Measurements from ENCODE around the gene ZBTB46. TPM values are rescaled to one million over a fixed set of nuclear protein-coding genes. Genes with fewer than 3 reads are reported as not detected.
A peak's percentile ranks its signal among the peaks of the same experiment; 100 is the strongest.

Gene ZBTB46
- total and polyA plus RNA-seq, 4 donors, result 0.50 to 22.7 (median 9.7) TPM

DNA sequence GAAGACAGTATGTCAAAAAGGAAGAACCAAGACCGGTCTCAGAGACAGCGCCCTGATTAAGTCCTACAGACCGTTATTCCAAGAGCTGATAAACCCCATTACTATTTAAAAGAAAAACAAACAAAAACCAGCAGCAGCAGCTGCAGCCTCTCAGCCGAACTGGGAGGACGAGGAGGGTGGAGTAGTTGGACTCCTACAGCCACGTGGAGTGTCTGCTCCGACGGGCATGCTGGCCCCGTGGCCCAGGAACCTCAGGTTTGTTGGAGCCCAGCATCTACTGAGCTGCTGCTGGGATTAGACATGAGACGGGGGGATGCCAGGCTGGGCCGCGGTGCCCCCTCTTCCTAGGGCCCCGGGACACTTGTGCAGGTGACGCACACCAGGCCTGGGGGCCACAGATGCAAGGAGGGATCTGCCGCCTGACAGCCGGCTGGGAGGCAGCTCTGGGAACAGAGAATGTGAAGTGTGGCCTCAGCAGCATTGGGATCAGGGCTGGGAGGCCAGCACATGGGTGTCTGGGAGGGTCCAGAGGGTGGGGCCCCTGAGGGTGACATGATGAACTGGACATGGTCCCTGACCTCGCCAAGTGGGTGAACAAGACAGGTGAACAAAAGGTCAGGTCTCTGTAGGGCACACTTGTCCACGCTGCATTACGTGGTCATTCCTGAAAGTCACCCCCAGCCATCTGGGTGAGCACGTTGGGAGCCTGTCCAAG lies 2.9 kb upstream of the ZBTB46 start:
- intact Hi-C loops (cut with DNase I), result loop anchor here in 1 of 2 donors (5.0 kb wide), 1 partner anchor 33 kb away; the partner anchor contains the start of gene TPD52L2
- no peak overlapping the region for H3K27ac ChIP-seq (ENCODE audit: low read depth in 1 of 2, low read length in 2 of 2)

GRCh38 chr20:63831993-63832686 lies 1.1 kb upstream of the ZBTB46 start:
- Histone ChIP-seq H3K36me3 (ENCODE audit: control insufficient read depth in 1 of 2, insufficient read depth in 2 of 2, low read length in 1 of 2) (no peaks in the 10 kb centered on the region), H3K27ac (ENCODE audit: low read depth in 1 of 2, low read length in 2 of 2) (no peak overlapping the region), H3K4me3 (ENCODE audit: low read length in 2 of 2) (peak overlapping the region; percentile 78 to 90), H3K27me3 (ENCODE audit: control insufficient read depth in 1 of 2, insufficient read depth in 2 of 2, low read length in 1 of 2) (no peaks in the 10 kb centered on the region), H3K9me3 (ENCODE audit: control insufficient read depth, low read length) (no peaks in the 10 kb centered on the region), H3K4me1 (ENCODE audit: control insufficient read depth in 1 of 2, insufficient read depth in 2 of 2, low read length in 2 of 2) (no peaks in the 10 kb centered on the region)
- no peak for ATAC-seq (ENCODE audit: low FRiP score)
- intact Hi-C loops (cut with DNase I), result loop anchor here in 1 of 2 donors (5.0 kb wide), 1 partner anchor 35 kb away; the partner anchor contains the start of gene TPD52L2
- no peak for DNase-seq
- WGBS, 2 donors, result 20 to 23% methylated on average over 55 to 76 of the region's 76 CpGs

More for the DNA sequence above, 2.9 kb upstream of the ZBTB46 start:
- DNase-seq (no peak), ATAC-seq (ENCODE audit: low FRiP score) (no peak)
- Histone ChIP-seq H3K4me1 (ENCODE audit: control insufficient read depth in 1 of 2, insufficient read depth in 2 of 2, low read length in 2 of 2) (no peaks in the 10 kb centered on the region), H3K27me3 (ENCODE audit: control insufficient read depth in 1 of 2, insufficient read depth in 2 of 2, low read length in 1 of 2) (no peaks in the 10 kb centered on the region), H3K9me3 (ENCODE audit: control insufficient read depth, low read length) (no peaks in the 10 kb centered on the region), H3K36me3 (ENCODE audit: control insufficient read depth in 1 of 2, insufficient read depth in 2 of 2, low read length in 1 of 2) (no peaks in the 10 kb centered on the region), H3K4me3 (ENCODE audit: low read length in 2 of 2) (no peak overlapping the region)
- 70 to 75% methylated on average over 20 of the region's 20 CpGs for WGBS, 2 donors

- no peaks in the 10 kb centered on the region for H3K9me3 ChIP-seq (ENCODE audit: control insufficient read depth, low read length)
- no peaks in the 10 kb centered on the region for H3K27me3 ChIP-seq (ENCODE audit: control insufficient read depth in 1 of 2, insufficient read depth in 2 of 2, low read length in 1 of 2)
- H3K4me3 ChIP-seq (ENCODE audit: low read length in 2 of 2), result peak overlapping the region; percentile 78 to 90
- ATAC-seq (ENCODE audit: low FRiP score) (no peak), DNase-seq (no peak)
- WGBS, 2 donors, result 0 to 1% methylated on average over 21 to 55 of the region's 55 CpGs
- no peaks in the 10 kb centered on the region for H3K4me1 ChIP-seq (ENCODE audit: control insufficient read depth in 1 of 2, insufficient read depth in 2 of 2, low read length in 2 of 2)
- intact Hi-C loops (cut with DNase I), result loop anchor here in 1 of 2 donors (5.0 kb wide), 1 partner anchor 36 kb away; the partner anchor contains the start of gene TPD52L2
- no peaks in the 10 kb centered on the region for H3K36me3 ChIP-seq (ENCODE audit: control insufficient read depth in 1 of 2, insufficient read depth in 2 of 2, low read length in 1 of 2)
- no peak overlapping the region for H3K27ac ChIP-seq (ENCODE audit: low read depth in 1 of 2, low read length in 2 of 2)
Measured at GRCh38 chr20:63831646-63831992, 555 bp upstream of the ZBTB46 start.

- H3K36me3 ChIP-seq (ENCODE audit: control insufficient read depth in 1 of 2, insufficient read depth in 2 of 2, low read length in 1 of 2), result no peaks in the 10 kb centered on the region
- ATAC-seq (ENCODE audit: low FRiP score) (no peak), DNase-seq (peak in 1 of 2 donors; percentile 78)
- 1% methylated on average over 37 to 99 of the region's 99 CpGs for WGBS, 2 donors
- no peaks in the 10 kb centered on the region for H3K4me1 ChIP-seq (ENCODE audit: control insufficient read depth in 1 of 2, insufficient read depth in 2 of 2, low read length in 2 of 2)
- intact Hi-C loops (cut with DNase I), result loop anchor here in 1 of 2 donors (5.0 kb wide), 1 partner anchor 37 kb away; the partner anchor contains the start of gene TPD52L2
- H3K27ac ChIP-seq (ENCODE audit: low read depth in 1 of 2, low read length in 2 of 2), result no peak overlapping the region
- H3K4me3 ChIP-seq (ENCODE audit: low read length in 2 of 2), result peak overlapping the region; percentile 76 to 90
- H3K9me3 ChIP-seq (ENCODE audit: control insufficient read depth, low read length), result no peaks in the 10 kb centered on the region
- H3K27me3 ChIP-seq (ENCODE audit: control insufficient read depth in 1 of 2, insufficient read depth in 2 of 2, low read length in 1 of 2), result no peaks in the 10 kb centered on the region
Measured at GRCh38 chr20:63829945-63830835, 874 bp downstream of the ZBTB46 start.

- ATAC-seq (ENCODE audit: low FRiP score) (no peak), DNase-seq (no peak)
- no peaks in the 10 kb centered on the region for H3K36me3 ChIP-seq (ENCODE audit: control insufficient read depth in 1 of 2, insufficient read depth in 2 of 2, low read length in 1 of 2)
- WGBS, 2 donors, result 13 to 18% methylated on average over 10 of the region's 10 CpGs
- no peak overlapping the region for H3K27ac ChIP-seq (ENCODE audit: low read depth in 1 of 2, low read length in 2 of 2)
- no peaks in the 10 kb centered on the region for H3K4me1 ChIP-seq (ENCODE audit: control insufficient read depth in 1 of 2, insufficient read depth in 2 of 2, low read length in 2 of 2)
- intact Hi-C loops (cut with DNase I), result no loop called here
- H3K27me3 ChIP-seq (ENCODE audit: control insufficient read depth in 1 of 2, insufficient read depth in 2 of 2, low read length in 1 of 2), result no peaks in the 10 kb centered on the region
- peak overlapping the region; percentile 76 to 90 for H3K4me3 ChIP-seq (ENCODE audit: low read length in 2 of 2)
- H3K9me3 ChIP-seq (ENCODE audit: control insufficient read depth, low read length), result no peaks in the 10 kb centered on the region
Measured at GRCh38 chr20:63829603-63829944, 1.5 kb downstream of the ZBTB46 start.

DNA sequence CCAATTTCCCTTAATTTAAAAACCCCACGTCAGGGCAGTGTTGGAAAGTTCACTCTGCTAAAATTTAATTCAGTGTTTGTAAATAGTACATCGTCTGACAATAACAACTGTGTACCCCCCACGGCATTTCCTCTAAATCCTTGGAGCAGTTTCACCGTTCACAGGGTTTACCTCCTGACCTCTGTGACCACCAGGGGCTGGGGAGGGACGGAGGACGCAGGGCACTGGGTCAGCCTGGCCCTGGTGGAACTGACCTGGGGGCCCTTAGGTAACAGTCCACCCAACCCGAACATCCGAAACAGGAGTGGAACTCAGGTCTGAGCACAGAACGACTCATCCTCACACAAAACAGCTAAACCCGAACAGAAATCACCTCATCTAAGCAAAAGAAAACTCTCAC lies 2.1 kb downstream of the ZBTB46 start:
- H3K36me3 ChIP-seq (ENCODE audit: control insufficient read depth in 1 of 2, insufficient read depth in 2 of 2, low read length in 1 of 2), result no peaks in the 10 kb centered on the region
- ATAC-seq (ENCODE audit: low FRiP score), result no peak
- H3K27ac ChIP-seq (ENCODE audit: low read depth in 1 of 2, low read length in 2 of 2), result no peak overlapping the region
- no peaks in the 10 kb centered on the region for H3K4me1 ChIP-seq (ENCODE audit: control insufficient read depth in 1 of 2, insufficient read depth in 2 of 2, low read length in 2 of 2)
- DNase-seq, result no peak
- no peaks in the 10 kb centered on the region for H3K27me3 ChIP-seq (ENCODE audit: control insufficient read depth in 1 of 2, insufficient read depth in 2 of 2, low read length in 1 of 2)
- H3K9me3 ChIP-seq (ENCODE audit: control insufficient read depth, low read length), result no peaks in the 10 kb centered on the region
- H3K4me3 ChIP-seq (ENCODE audit: low read length in 2 of 2), result no peak overlapping the region
- 87 to 90% methylated on average over 10 of the region's 10 CpGs for WGBS, 2 donors
- intact Hi-C loops (cut with DNase I), result no loop called here

DNA sequence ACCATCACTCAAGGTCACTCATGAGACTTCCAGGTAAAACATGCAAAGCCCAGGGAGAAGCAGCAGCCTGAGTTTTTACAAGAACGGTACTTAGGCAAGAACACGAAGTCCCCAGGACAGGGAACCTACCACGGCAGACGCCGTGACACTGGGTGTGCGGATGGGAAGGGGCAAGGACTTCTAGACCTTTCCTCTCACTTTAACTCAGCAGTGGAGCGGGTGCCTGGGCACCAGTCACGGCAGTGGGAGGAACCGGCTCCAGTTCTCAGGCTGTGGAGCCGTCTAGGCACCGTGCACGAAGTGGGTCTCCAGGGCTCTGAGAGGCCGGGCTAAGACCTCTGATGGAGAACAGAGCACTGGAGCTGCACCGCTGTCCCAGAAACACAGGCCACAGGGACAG lies 2.5 kb downstream of the ZBTB46 start:
- H3K4me3 ChIP-seq (ENCODE audit: low read length in 2 of 2), result no peak overlapping the region
- H3K36me3 ChIP-seq (ENCODE audit: control insufficient read depth in 1 of 2, insufficient read depth in 2 of 2, low read length in 1 of 2), result no peaks in the 10 kb centered on the region
- no peaks in the 10 kb centered on the region for H3K27me3 ChIP-seq (ENCODE audit: control insufficient read depth in 1 of 2, insufficient read depth in 2 of 2, low read length in 1 of 2)
- ATAC-seq (ENCODE audit: low FRiP score), result no peak
- no peak for DNase-seq
- intact Hi-C loops (cut with DNase I), result no loop called here
- no peak overlapping the region for H3K27ac ChIP-seq (ENCODE audit: low read depth in 1 of 2, low read length in 2 of 2)
- H3K4me1 ChIP-seq (ENCODE audit: control insufficient read depth in 1 of 2, insufficient read depth in 2 of 2, low read length in 2 of 2), result no peaks in the 10 kb centered on the region
- no peaks in the 10 kb centered on the region for H3K9me3 ChIP-seq (ENCODE audit: control insufficient read depth, low read length)
- WGBS, 2 donors, result 89 to 91% methylated on average over 14 of the region's 14 CpGs

GRCh38 chr20:63828124-63828523 lies 2.9 kb downstream of the ZBTB46 start:
- H3K27ac ChIP-seq (ENCODE audit: low read depth in 1 of 2, low read length in 2 of 2), result no peak overlapping the region
- ATAC-seq (ENCODE audit: low FRiP score), result no peak
- no peak for DNase-seq
- H3K4me3 ChIP-seq (ENCODE audit: low read length in 2 of 2), result no peak overlapping the region
- H3K4me1 ChIP-seq (ENCODE audit: control insufficient read depth in 1 of 2, insufficient read depth in 2 of 2, low read length in 2 of 2), result no peaks in the 10 kb centered on the region
- intact Hi-C loops (cut with DNase I), result no loop called here
- 98 to 99% methylated on average over 8 of the region's 8 CpGs for WGBS, 2 donors
- H3K36me3 ChIP-seq (ENCODE audit: control insufficient read depth in 1 of 2, insufficient read depth in 2 of 2, low read length in 1 of 2), result no peaks in the 10 kb centered on the region
- H3K9me3 ChIP-seq (ENCODE audit: control insufficient read depth, low read length), result no peaks in the 10 kb centered on the region
- no peaks in the 10 kb centered on the region for H3K27me3 ChIP-seq (ENCODE audit: control insufficient read depth in 1 of 2, insufficient read depth in 2 of 2, low read length in 1 of 2)

Data from aorta (tissue), 5 donors.